Loucy (cell line): ENCODE measurements around the gene POU5F1.
"Not testable (repeated sequence)": the region's sequence is repeated elsewhere in the genome, so short reads cannot be mapped to it uniquely, and the experiment has no call there.

ENCODE experiments used
- CTCF ChIP-seq: fragments of 200-600 bp; sonication (generic); conservative IDR thresholded peaks from 2 replicates; pipeline ENCODE4 v1.5.1; 2014; ENCODE audit warnings: mild to moderate bottlenecking, antibody characterized with exemption, low read length
- EZH2phosphoT487 ChIP-seq: fragments of 200-600 bp; IDR thresholded peaks from 2 replicates; pipeline ENCODE4 v1.6.1; 2018; ENCODE audit warnings: antibody characterized with exemption, mild to moderate bottlenecking, moderate library complexity, borderline replicate concordance

- TF ChIP-seq CTCF, EZH2phosphoT487: not testable (repeated sequence)
Measured at GRCh38 chr6:31189223-31189622, 18.7 kb upstream of the POU5F1 start.
